NK-92 treated with Interleukin-12 subunit alpha and Interleukin-12 subunit beta, amount 100 ng/mL, for 24 hours (cell line): ENCODE measurements around the gene CCR7.

Source experiments
- DNase-seq: peaks from one replicate; lab custom pipeline; 2025; lab: John Stamatoyannopoulos, UW

The CCR7 gene

GRCh38 chr17:40535924-40536294 is 29.4 kb downstream of the CCR7 start:
- DNase-seq = no peak

GRCh38 chr17:40535438-40535837 is 29.8 kb downstream of the CCR7 start:
- no peak for DNase-seq

- DNase-seq = no peak
Observed at GRCh38 chr17:40534371-40535189, 30.7 kb downstream of the CCR7 start.

- no peak for DNase-seq
Observed at GRCh38 chr17:40533896-40534295, 31.4 kb downstream of the CCR7 start.

GRCh38 chr17:40532520-40533253 is 32.6 kb downstream of the CCR7 start:
- no peak for DNase-seq

GRCh38 chr17:40531051-40531991 is 34.0 kb downstream of the CCR7 start:
- DNase-seq = no peak

GRCh38 chr17:40530531-40530994 is 34.7 kb downstream of the CCR7 start:
- no peak for DNase-seq

GRCh38 chr17:40529991-40530390 is 35.3 kb downstream of the CCR7 start:
- no peak for DNase-seq

- no peak for DNase-seq
Observed at GRCh38 chr17:40528692-40529417, 36.4 kb downstream of the CCR7 start.

GRCh38 chr17:40526668-40527067 is 38.6 kb downstream of the CCR7 start:
- DNase-seq = no peak

GRCh38 chr17:40525294-40525693 is 40.0 kb downstream of the CCR7 start:
- no peak for DNase-seq

GRCh38 chr17:40524243-40524965 is 40.9 kb downstream of the CCR7 start:
- DNase-seq = no peak

- DNase-seq = no peak
Observed at GRCh38 chr17:40522961-40523310, 42.3 kb downstream of the CCR7 start.

- no peak for DNase-seq
Observed at GRCh38 chr17:40522250-40522960, 42.9 kb downstream of the CCR7 start.

- DNase-seq = no peak
Observed at GRCh38 chr17:40520991-40521453, 44.2 kb downstream of the CCR7 start.

- no peak for DNase-seq
Observed at GRCh38 chr17:40519089-40519775, 46.0 kb downstream of the CCR7 start.

- no peak for DNase-seq
Observed at GRCh38 chr17:40518401-40519088, 46.7 kb downstream of the CCR7 start.

GRCh38 chr17:40517981-40518380 is 47.3 kb downstream of the CCR7 start:
- DNase-seq = no peak

GRCh38 chr17:40517286-40517662 is 48.0 kb downstream of the CCR7 start:
- no peak for DNase-seq
